GM19324 (cell line): ENCODE data around the gene PCSK9.
"Not testable (repeated sequence)": the region's sequence is repeated elsewhere in the genome, so short reads cannot be mapped to it uniquely, and the experiment has no call there.

Experiments
- ATAC-seq: cut with Tn5 transposase; IDR thresholded peaks from one replicate; pipeline ENCODE4 v1.9.1; 2021; ENCODE audit warnings: mild to moderate bottlenecking, moderate library complexity; ENCODE audit not compliant: unreplicated experiment, low FRiP score

The PCSK9 gene

DNA sequence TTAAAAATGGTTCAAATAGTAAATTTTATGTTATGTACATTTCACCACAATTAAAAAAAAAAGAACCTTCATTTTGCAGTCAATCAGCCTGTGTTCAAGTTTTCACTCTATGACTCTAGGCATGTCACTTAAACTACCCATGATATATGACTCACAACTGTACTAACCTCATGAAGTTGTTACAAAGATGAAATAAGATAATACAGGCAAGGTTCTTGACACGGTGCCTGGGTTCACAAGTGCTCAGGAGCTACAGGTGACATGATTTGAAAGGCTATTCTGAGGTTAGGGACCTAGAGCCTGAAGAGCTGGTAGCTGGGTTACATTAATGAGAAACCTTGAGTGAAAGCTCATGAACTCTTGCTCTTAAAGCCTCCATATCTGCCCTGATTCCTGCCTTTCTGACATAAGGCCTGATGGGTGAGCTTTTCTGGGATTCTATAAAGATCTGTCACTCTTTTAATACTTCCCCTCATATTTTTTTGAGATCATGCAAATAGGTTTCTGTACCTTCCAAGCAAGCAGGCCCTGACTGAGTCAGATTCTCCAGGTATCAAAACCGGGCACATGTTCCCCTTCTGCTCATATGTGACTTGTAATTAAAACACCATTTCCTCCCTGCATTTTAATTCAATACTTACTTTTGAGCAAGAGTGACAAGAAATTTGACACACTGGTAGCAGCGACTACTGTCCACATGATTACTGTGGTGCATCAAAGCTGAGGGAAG, 34.0 kb downstream of the PCSK9 start:
- no peak for ATAC-seq

DNA sequence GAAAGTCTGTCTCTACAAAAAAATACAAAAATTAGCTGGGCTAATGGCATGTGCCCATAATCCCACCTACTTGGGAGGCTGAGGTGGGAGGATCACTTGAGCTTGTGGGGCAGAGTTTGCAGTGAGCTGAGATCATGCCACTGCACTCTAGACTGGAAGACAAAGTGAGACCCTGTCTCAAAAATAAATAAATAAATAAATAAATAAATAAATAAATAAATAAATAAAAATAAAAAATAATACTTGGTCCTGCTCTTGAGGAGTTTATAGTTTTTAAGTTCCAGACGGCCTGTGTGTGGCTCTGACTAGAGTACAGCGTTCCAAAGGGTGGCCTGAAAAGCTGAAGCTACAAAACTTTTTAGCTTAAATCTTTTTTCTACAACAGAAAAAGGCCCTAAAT, 35.1 kb downstream of the PCSK9 start:
- no peak for ATAC-seq

DNA sequence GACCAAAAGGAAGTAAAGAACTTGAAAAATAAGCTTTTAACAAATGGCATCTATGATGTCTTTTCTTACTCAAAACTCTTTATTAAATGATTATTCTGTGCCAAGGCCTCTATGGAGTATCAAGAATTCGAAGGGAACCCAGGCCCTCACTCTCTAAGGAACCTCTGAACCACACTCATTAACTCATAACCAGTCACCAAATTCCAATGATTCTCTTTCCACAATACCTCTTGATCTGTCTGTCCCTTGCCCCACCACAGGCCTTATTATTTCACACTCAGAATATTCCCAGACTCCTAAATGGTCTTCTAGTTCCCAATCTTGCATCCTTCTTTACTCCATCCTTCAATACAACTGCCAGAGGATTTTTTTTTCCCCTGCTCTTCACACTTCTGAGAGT, 37.0 kb downstream of the PCSK9 start:
- no peak for ATAC-seq

DNA sequence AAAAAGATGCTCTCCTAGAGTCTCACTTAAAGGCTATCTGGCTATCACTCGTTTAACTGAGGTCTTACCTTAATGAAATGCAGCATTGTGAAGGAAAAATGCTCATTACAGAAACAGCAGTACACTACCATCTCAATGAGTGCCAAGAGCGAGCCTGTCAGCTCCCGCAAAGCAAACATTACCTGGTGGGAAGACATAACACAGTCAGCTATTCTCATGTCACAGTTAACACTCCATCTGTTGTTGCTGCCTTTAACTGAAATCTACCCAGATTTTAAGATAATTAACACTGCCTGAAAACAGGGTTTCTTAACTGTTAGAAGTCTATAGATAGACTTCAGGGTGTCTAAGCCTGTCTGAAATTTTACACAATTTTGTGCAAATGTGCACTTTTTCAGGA, 39.1 kb downstream of the PCSK9 start:
- ATAC-seq: no peak

DNA sequence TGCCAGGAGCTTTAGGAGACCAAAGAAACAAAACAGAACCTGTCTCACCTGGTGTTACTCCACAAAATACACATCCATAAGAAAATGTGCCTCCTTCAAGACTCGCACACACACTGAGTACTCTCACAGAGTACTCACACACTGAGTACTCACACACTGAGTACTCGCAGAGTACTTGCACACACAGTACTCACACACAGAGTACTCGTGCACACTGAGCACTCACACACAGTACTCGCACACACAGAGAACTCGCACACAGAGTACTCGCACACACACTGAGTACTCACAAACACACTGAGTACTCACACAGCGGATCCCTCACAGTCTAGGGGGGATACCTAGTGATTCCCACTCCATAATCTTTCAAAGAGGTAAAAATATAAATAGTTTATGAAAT, 40.3 kb downstream of the PCSK9 start:
- no peak for ATAC-seq

DNA sequence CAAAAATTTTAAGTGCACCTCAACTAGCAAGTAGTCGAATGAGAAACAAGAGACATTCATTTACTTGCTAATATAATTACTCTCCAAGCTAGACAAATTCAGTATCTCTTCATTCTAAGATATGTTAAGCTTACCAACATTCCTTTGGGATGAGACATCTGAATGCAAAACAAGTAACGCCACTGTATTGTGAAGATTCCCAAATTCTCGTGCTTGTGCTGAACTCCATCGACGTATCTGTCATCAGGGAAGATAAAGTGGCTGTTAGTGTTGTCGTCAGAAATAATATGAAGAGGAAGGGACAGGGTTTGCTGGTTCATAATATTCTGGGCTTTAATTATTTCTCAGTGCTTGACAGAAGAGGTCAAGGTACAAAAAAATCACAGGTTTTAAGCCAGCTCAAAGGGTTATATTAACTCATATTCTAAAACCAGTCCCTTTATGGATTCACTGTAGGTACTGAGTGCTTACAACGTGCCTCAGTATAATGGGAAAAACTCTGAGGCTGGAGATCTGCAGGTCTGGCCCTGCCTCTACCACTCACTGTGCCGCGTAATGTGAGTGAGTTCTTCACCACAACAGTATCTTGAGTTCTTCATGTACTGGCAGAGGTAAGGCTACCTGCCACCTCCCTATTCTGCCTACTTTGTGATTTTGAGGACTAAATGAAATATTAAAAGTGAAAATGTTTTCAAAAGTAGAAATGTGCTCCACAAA, 42.0 kb downstream of the PCSK9 start:
- no peak for ATAC-seq

DNA sequence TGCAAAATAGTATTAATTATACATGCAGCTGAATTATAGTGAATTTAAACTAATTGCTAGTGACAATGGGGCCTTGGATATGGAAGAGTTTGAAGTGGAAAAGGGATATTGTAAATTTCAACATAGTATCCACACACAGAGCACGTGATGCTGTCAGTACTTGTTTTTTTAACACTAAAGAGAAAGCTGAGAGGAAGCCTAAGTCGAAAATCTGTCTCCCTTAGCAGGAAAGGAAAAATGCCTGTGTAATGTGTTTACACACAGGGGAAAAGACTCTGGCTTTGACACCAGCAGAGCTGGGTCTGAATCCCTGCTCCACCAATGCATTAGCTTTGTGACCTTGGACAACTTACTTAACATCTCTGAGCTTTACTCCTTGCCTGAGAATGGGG, 42.6 kb downstream of the PCSK9 start:
- ATAC-seq: no peak

DNA sequence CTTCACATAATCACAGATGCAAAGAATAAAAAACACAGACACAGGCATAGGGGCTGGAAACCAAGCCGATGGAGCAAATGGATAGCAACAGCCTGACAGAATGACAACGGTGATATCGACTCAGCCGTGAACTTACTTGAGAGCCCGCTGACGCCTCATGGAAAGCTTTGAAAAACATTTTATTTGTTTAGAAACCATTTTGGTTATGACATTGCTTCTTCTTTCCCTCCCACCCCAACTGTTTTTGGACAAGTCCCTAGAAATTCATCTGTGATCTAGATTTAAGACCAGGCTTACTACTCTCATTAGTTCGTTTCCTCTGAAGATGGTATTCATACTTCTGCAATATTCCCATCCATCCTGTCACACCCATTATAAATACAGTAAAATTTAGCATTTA, 44.9 kb downstream of the PCSK9 start:
- ATAC-seq: no peak

DNA sequence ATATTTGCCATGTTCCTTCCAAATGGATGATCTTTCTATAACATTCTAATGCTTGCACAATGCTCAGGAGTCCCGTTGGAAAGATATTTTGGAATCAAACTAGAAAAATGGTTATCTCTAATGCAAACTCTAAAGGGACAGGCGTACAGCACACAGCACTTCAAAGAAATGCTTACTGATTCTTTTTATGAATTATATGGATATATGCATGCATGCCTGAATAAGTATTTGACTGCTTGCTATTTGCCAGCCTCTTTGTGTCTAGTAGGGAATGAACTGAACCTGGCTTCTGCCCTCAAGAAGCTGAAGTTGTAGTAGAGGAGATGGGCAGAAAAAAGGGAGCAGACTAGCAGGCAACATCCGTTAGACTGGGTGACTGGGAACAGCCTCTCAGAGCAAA, 48.1 kb downstream of the PCSK9 start:
- ATAC-seq: no peak

DNA sequence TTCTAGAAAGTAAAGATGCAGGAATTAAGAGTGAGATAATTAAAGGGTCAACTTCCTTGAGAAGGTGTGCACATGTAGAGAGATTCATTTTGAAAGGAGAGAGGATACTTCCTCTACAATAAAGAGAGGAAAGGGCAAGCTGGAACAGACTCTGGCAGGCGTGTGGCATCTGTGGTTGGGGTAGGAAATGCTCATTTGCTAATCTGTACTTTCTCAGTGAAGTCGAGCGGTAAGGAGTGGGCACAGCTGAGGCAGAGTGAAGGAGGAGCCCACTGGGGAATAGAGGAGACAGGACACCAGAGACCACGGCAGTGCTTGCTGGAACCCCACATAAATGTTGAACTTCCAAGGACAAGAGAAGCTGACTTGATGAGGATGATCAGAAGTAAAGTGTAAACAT, 49.1 kb downstream of the PCSK9 start:
- ATAC-seq: no peak

DNA sequence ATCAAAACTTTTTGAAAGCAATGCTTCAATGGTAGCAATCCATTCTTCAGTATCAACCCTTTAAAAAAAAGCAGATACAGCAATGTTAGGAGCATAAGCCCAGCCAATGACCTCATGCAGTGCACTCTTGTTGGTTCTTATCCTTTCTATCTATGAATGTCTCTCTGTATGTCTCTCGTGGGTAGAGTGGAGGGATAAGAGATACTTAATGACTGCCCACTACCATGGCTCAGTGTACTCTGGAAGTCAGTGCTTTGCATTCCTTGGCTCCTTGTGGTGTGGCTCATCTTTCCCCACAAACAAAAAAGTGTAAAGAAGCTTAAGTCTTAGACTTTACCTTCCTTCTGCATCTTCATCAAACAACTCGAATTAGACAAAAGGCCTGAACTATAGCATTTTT, 50.3 kb downstream of the PCSK9 start:
- no peak for ATAC-seq

DNA sequence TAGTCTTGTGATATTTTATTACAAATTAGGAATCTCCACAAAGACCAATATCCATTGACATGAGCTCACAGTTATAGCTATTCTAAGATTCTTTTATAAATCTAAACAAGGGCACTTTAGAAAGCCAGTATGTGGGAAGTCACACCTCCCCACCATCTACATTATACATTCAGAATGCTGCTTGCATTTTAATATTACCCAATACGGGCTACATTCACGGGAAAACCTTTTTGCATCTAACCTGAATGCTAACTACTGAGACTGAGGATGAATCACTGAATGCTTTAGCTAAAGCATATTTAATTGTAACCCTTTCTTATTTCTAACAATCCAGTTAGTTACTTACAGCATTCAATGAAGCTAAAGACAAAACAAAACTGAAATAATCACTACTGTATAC, 53.1 kb downstream of the PCSK9 start:
- no peak for ATAC-seq

DNA sequence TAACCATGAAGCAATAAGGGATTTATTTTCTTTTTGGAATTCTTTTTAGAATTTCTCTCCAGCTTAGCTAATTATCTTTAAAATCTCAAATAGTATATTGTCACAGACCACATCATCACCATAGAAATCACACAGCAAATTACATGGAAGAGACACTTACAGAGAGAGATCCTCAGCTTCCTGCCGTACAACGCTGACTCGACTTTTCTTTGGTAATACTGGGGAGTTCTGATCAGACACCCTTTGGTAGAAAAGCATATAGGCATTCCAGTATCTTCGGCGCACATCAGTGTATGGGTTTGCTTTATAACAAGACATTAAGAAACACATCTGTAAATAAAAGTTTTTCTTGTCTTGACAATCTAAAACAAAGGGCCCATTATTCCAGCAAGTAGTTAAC, 55.7 kb downstream of the PCSK9 start:
- ATAC-seq: no peak

DNA sequence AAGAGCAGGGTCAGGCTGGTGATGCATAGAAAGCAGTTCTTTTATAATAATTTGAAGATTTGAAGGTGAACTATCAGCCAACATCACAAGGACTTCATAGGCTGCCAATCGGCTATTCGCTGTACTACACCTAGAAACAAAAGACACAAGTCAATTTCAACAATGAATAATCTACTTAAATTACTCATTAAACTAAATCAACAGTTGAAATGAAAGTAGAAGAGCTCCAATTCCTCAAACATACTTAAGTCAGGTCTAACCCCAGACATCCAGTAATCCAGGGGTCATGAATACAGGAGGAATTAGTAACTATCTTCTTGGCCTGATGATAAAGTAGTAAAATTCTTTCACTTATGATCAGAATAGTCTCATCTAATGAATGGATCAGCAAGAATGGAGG, 64.5 kb downstream of the PCSK9 start:
- no peak for ATAC-seq

DNA sequence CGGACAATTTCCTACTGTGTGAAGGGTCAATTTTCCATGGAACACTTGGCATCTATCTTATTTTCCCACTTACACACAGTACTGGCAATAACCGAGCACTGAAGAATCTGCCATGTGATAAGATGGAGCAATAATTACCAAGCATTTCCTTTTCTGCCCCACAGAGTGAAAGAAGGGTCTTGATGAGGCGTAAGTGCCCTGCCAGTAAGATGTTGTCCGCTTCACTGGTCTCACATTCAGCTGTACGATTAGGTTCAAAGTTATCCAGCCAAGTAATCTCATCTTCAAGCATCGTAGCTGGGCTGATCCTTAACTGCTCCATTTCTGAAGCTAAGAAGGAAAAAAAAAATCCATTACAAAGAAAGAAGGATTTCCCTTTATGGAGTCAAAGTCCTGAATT, 67.8 kb downstream of the PCSK9 start:
- no peak for ATAC-seq

DNA sequence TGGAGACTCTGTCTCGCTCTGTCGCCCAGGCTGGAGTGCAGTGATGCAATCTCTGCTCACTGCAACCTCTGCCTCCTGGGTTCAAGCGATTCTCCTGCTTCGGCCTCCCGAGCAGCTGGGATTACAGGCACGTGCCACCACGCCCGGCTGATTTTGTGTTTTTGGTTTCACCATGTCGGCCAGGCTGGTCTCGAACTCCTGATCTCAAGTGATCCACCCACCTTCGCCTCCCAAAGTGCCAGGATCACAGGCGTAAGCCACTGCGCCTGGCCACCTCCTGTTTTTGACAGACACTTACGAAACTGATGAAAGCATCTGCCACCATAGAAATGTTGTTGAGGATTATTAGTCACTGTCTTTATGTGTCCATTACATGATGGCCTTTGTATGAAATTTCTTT, 69.7 kb downstream of the PCSK9 start:
- ATAC-seq: not testable (repeated sequence)
